T1000 (cell line): ENCODE measurements around the gene SLC25A12.
"Not testable (repeated sequence)": the region's sequence is repeated elsewhere in the genome, so short reads cannot be mapped to it uniquely, and the experiment has no call there.

ENCODE experiments used
- DNase-seq: peaks from one replicate; lab custom pipeline; 2025; ENCODE audit warnings: mixed read lengths; lab: John Stamatoyannopoulos, UW

The SLC25A12 gene

DNA sequence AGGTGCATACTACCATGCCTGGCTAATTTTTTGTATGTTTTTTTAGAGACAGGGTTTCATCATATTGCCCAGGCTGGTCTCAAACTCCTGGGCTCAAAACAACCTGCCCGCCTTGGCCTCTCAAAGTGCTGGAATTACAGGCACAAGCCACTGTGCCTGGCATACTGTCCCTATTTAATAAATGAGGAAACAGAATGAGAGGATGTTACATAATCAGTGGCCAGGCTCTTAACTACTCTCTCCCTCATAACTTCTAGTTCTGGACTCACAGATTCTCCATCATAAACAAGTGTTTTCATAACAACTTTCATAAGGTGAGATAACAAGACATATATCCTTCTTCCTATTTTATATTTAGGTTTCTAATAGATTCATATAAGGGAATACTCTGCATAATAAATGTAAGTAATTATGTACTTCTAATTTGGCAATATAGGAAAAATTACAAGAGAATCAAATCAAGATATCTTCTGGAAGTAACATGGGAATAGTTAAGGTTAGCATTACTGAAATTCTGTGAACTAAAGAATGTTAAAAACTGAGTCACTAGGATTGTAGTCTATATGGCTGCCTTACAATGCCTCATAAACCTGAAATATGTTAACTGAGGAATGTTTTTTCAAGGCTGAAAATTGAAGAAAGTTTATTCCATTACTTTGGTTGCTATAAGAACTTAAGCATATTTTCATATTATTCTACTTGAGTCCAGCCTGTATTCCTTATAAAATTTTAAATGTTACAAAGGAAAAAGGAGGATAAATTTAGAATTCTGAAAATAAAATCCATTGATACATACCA lies 71.3 kb downstream of the SLC25A12 start:
- DNase-seq, result no peak

DNA sequence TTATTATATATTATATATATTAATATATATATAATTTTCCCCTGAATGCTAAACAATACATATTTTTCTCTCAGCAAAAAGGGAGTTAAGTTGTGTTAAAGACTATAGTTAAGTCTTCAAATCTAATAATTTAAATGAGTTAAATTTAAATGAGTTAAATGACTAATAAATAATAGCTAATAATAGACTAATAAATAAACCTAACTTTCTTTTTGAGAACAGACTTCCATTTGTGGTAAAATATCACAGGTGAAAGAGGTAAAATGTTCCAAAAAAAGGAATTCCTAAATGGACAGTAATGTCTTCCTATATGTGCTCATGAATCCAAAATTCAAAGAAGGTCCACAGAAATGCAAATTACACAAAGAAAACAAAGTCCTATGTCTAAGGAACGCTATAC lies 74.6 kb downstream of the SLC25A12 start:
- no peak for DNase-seq

DNA sequence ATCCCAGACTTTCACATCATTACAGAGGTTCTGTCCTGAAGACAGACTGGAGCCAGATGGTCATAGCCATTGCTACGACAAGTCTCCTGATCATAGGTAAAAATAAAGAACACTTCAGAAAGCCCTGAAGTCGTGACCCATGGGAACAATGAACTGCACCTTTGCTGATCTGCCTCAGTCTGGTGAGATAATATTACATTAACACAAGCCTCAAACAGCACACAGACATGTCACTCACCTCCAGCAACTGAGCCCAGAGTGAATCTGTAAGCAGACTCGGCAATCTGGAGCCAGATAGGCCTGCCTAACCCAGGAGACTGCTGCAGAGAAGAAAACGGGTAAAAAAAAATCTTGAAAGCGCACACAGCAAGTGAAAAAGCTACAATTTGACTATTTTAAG lies 79.2 kb downstream of the SLC25A12 start:
- no peak for DNase-seq

DNA sequence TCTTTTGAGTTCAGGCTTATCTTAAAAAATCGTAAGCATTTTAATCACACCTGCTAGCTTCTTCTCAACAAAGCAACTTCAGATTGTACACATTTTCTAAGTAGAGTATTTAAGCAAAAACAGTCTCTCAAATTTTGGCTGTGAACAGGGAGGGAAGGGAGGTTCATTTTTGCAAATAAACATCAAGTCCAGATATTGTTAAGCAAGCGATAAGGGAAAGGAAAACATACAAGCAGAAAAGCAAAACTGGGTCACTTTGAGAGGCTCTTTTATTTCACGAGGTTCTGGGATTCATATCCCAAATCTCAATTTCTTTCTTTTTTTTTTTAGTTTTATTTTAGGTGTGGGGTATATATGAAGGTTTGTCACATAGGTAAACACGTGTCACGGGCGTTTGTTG lies 79.9 kb downstream of the SLC25A12 start:
- DNase-seq, result no peak

DNA sequence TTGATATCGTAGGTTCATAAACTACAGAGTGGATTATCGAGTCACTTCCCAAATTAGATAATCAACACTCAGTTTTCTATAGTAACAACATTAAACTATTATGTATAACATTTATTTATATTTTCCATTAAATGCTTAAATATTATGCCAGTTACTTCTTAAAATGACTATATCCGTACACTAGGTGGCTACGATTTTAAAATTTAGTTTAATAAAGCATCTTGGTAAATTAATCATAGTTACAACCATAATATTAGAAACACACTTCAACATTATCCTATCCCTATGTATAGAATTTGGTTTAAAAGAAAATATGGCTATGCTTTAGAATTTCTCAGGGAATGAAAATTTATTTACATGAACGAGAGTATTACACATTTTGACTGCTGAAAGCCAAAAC lies 80.3 kb downstream of the SLC25A12 start:
- DNase-seq, result no peak

DNA sequence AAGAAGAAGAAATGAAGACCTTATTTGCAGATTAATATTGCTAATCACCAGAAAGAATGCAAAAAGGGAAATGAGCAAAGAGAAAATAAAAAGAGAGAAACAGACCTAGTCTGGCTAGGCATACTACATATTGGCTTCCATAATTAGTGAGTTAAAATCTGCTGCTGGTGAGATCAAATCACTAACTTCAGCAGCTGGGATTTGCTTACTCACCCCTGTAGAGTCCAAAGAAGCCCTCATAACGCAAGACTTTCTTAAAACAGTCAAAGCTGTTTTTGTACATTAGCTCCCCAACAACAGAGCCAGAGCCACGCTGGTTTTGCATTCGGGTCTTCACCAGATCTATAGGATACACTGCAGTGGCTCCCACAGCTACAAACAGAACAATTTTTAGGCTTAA lies 80.9 kb downstream of the SLC25A12 start:
- DNase-seq, result no peak

DNA sequence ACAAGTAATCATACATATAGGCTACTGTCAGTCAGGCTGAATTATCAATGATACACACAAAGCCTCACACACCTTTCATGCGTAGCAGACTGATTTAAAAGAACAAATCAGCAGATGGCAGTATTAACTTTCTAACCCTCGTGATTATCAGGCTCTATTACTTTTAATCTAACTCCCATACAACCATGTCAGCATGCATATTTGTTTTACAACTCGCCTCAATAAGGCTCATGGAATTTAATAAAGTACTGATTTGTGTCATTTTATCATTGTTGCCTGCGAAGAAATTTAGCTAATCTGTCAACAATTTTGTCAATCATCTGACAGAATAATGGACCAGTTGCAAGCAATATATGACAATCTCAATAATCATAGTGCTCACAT lies 82.8 kb downstream of the SLC25A12 start:
- no peak for DNase-seq

DNA sequence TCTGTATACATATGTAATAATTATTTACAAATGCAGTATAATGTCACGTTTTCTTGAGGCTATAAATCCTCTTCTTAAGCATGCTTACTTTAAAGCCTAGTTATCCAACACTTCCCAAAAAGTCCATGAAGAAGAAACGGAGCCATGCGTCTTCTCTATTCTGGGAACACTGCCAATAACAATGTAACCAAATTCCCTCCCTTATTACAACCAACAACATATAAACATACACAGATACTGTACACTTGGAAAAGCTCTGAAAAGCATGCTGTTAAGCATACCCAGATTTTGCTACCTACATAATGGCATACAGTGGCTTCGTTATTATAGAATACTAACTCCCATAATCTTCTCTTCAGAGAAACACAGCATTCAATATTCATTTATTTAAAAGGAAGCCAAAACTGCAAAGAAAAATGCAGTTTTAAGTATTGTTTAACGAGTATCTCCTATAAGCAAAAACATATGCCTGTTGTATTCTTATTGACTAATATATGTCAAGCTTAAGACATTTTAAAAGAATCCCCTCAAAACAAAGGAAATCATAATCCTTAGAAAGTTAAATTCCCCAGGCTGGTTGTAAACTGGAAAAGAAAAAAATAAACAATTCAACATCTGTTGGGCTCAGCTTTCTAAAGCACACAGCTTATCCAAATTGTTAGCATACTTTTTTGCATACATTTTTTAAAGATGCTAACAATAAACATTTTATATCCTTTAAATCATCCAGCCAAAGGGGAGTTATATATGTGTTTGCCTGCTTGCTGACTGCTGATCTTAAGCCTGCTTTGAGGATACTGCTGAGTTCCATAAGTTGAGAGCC lies 83.4 kb downstream of the SLC25A12 start:
- no peak for DNase-seq

DNA sequence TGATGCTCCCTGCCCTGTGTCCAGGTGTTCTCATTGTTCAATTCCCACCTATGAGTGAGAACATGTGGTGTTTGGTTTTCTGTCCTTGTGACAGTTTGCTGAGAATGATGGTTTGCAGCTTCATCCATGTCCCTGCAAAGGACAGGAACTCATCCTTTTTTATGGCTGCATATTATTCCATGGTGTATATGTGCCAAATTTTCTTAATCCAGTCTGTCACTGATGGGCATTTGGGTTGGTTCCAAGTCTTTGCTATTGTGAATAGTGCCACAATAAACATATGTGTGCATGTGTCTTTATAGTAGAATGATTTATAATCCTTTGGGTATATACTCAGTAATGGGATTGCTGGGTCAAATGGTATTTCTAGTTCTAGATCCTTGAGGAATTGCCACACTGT lies 85.2 kb downstream of the SLC25A12 start:
- DNase-seq, result not testable (repeated sequence)

DNA sequence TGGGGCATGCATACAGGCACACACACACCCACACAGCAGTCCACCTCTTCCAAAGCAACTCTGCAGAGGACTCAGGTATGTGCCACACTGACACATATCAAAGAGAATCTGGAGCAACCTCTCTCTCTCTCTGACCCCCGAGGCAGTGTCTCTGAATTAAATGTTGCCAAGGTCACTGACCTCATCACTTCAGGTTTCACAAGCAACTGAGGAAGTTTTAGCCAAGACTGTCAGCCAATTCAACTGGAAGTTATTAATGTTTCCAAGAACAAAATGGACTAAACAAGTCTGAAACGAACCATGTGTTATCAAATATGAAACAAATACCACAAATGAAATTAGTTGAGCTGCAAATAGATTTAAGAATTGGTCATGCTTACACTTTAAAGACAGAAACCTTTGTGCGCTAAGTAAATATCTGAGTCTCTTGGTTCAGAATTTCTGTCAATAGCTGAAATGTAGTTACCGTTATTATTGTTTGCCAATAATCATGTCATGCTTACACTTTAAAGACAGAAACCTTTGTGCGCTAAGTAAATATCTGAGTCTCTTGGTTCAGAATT lies 86.1 kb downstream of the SLC25A12 start:
- no peak for DNase-seq

DNA sequence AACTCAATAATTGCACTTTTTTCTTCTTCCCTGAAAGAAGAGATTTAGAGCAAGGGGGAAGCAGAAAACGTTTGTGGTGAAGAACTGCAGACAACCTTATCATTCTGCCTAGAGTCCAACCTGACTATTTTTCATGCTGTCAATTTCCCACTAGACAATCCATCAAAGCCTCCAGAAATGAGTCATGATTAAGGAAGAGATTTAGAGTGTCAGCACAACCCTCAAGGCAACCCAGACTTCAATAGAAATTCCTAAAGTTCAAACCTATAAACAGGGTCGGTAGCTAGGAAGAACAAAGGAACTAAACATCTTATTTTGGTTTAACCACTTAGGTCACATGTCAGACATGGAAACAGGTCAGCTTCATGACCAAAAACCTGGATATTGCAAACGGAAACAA lies 86.9 kb downstream of the SLC25A12 start:
- no peak for DNase-seq

DNA sequence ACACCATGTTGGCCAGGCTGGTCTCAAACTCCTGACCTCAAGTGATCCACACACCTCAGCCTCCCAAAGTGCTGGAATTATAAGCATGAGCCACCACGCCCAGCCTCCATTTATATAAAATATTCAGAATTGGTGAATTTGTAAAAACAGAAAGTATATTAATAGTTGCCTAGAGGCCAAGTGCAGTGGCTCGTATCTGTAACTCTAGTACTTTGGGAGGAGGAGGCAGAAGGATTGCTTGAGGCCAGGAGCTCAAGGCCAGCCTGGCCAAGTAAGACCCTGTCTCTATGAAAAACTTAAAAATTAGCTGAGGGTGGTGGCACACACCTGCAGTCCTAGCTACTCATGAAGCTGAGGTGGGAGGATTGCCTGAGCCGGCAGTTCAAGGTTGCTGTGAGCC lies 89.6 kb downstream of the SLC25A12 start:
- DNase-seq, result no peak

DNA sequence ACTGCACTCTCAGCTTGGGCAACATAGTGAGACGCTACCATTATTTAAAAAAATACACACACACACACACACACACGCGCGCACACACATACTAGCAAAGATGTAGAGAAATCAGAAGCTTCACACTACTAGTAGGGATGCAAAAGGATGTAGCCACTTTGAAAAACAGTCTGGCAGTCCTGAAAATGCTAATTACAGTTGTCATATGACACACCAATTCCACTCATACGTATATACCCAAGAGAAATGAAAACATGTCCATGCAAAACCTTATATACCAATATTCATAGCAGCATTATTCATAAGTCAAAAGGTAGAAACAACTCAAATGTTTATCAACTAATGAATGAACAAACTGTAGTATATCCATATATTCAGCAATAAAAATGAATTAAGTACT lies 90.3 kb downstream of the SLC25A12 start:
- no peak for DNase-seq

DNA sequence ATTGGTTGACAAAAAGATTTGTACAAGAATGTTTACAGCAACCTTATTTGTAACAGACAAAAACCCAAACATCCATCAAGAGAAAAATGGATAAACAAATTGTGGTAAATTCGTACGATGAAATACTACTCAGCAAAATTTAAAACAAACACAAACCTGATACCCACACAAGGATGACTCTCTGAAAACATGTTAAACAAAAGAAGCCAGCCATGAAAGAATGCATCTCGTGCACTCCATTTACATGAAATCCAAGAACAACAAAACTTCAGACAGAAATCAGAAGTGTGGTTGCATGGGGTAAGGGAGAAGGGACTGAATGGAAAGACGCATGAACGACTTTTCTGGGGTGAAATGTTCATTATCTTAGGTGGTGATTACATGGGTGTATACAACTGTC lies 93.4 kb downstream of the SLC25A12 start:
- DNase-seq, result no peak

DNA sequence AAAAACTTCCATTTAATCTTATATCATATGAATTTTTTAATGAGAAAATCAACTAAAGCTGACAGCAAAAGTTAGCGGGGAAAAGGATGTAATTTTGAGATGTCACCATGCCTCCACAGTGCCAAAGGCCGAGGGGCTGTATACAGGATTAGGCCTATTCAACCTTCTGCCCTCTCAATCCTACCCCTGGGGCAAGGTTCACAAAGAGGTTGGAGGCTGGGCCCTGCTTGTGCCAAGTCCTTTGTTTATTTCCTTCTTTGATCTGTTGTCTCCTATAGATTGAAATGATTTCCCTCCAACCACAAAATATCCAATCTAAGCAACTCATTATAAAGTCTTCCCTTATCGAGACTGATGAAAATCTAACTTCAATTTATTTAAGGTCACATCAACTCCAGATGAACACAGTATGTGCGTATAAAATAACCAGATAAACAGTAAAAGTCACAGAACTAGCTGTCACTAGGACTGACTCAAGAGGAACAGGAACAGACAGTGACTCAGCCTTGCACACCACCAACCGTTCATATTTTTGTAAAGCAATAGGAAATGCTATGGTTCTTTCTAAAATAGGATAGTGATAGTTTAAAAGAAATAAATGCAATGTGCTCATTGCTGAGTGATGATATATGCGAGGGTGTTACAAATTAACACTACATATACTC lies 95.8 kb downstream of the SLC25A12 start:
- no peak for DNase-seq

DNA sequence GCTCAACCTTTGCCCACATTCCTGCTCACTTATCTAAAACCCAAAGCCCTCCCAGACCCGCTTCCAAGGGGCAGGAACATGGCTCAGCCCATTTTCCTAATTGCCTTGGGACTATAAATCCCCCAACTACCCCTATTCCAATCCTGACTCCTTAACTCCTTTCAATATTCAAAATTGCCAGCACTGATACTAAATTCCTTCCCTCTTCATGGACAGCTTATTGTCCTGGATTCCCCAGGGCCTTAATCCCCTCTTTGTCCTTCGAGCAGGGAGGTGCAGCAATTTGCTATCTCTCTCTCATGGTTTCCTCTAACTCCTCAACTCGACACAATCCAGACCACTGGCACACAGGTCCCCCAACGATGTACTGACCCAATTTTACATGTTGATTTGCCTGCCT lies 99.1 kb downstream of the SLC25A12 start:
- no peak for DNase-seq

DNA sequence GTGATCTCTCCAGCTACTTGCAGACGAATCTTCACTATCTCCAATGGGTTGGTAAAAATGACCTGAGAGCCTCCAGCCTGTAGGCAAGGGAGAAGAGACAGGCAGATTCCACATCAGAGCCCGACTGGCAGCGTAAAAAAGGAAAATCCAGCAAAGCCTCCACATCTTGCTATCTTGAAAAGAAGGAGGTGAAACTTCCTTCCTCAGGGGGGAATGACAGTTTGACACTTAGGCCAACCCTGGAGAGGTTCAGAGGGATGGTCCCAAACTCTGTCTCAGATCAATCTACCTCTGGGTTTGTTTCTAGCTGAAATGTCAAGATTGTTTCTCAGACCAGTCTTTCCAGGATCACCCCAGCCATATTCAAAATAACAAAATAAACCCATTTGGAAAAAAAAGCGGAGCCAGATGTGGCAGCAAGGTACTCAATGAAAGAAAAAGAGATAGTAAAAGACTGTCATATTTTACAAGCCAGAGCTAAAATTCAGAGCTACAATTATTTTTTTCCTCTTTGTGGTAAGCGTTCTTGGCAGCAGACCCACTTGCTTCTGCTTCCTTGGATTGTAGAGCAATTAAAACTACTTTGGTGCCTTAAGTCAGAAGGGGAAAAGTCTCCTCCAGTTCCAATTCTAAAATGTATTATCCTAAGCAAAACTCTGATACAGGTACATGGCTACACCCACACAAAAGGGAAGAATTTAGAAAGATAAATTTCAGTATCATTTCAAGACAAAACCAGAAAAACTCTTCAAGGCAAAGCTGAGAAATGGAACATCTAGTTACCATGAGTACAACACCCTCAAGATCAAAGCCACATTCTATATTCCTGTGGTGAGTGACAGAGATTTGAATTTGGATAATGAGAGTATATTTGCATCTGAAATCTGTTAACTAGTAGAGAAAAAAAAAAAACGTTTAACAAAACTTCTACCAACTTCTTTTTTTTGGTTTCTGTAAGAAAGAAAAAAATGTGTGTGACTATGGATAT lies 100.1 kb downstream of the SLC25A12 start:
- no peak for DNase-seq

DNA sequence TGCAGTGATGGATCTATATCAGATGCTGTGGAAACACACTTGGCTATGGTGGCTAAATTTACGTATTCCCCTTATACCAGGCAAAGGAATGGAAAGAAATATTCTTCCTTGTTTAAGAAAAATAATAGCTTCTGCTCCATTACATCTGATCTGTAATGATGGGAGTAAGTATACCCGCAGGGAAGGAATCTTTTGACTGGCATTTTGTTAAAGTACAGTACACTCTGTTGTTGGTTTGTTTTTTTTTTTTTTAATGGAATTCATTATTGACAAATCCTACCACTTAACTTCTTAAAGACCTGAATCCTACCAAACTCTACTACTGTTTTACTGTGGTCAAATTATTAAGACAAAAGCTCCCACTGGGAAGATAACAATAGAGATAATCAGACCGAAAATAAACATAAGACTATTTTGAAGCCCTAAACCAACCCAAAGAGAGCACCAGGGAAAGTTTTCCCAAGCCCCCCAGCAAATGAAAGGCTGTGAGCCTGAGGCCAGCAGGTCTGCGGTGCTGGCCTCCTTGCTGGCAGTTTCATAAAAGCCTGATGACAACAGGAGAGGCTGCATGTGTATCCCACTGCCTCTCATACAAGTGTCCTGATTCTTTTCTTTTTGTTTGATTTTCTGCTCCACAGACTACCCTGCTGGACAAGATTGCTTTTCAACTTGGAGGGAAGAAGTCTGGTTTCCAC lies 101.0 kb downstream of the SLC25A12 start:
- no peak for DNase-seq

DNA sequence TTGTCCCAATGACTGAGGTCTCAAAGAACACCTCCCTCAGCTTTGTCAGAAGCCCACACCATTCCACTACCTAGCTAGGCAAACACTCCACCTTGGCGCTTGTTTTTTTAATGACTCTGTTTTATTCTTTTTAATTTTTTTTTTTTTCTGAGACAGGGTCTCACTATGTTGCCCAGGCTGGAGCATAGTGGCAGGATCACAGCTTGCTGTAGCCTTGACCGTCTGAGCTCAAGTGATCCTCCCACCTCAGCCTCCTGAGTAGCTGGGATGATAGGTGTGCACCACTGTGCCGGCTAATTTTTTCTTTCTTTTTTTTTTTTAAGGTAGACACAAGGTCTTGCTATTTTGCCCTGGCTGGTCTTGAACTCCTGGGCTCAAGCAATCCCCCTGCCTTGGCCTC lies 101.9 kb downstream of the SLC25A12 start:
- DNase-seq, result no peak

DNA sequence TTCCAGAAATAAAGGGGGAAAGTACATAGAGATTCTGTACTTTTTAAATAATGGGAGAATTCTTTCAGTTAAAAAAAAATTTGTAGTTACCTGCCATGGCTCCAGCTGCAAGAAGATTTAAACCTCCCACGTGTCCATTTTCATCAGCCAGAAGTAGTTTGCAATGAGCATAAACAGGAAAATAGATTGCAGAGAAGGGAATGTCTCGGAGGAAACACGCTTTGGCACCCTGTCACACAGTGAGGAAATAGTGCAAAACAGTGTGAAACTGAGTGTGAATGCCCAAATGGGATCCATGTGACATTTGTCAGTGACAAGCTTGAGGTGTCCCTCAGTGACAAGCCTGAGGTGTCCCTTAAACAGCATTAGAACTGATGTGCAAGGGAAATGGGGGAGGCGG lies 102.7 kb downstream of the SLC25A12 start:
- no peak for DNase-seq

DNA sequence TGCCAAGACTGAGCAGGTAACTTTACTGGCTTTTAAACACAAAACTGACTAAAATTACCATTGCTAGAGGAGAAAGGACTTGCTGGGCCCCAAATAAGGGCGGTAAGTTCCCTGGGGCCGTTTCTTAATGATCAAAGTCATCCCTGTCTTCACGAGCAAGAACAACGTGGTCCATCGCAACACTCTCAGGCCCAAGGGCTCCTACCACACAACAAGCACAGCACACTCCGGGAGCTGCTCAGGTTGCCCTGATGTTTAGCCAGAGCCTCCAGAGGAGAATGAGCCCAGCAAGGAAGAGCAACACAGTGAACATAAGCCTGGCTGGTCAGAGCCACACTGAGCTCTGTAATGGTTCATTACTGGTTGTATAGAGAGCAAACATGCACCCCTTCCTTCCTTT lies 104.1 kb downstream of the SLC25A12 start:
- no peak for DNase-seq
